Type B pancreatic cell (in vitro differentiated cells): ENCODE results near the gene ENTHD1. TPM values are rescaled to one million over a fixed set of nuclear protein-coding genes. Genes with fewer than 3 reads are reported as not detected.
A peak's percentile ranks its signal among the peaks of the same experiment; 100 is the strongest.

Source experiments
- DNase-seq: peaks from one replicate; pipeline ENCODE4 v3.0.0; 2021; ENCODE audit warnings: mixed read lengths; ENCODE audit not compliant: unreplicated experiment; ENCODE audit errors: extremely low spot score
- H3K27ac Mint-ChIP-seq: 2 replicates; pipeline ENCODE4 v1.8.0; 2021; ENCODE audit warnings: mild to moderate bottlenecking, mixed read lengths
- H3K27me3 Mint-ChIP-seq: 2 replicates; pipeline ENCODE4 v1.8.0; 2021; ENCODE audit warnings: mixed read lengths
- H3K36me3 Mint-ChIP-seq: 2 replicates; pipeline ENCODE4 v1.8.0; 2021; ENCODE audit warnings: mixed read lengths
- H3K4me1 Mint-ChIP-seq: one replicate; pipeline ENCODE4 v1.8.0; 2021; ENCODE audit warnings: mixed read lengths; ENCODE audit not compliant: unreplicated experiment
- H3K4me3 Mint-ChIP-seq: 2 replicates; pipeline ENCODE4 v1.8.0; 2021; ENCODE audit warnings: mild to moderate bottlenecking, mixed read lengths
- H3K9me3 Mint-ChIP-seq: 2 replicates; pipeline ENCODE4 v1.8.0; 2021; ENCODE audit warnings: mixed read lengths
- total RNA-seq: library from RNA; stranded (reverse); gene quantifications from 2 replicates; pipeline ENCODE4 v1.2.1, GENCODE V29; 2021; ENCODE audit warnings: low replicate concordance
- TF ChIP-seq, protein P1 (sequence below): fragments of 200-600 bp; sonication (generic); conservative IDR thresholded peaks from 2 replicates; pipeline ENCODE4 v1.5.0; 2021; ENCODE audit warnings: antibody characterized with exemption, mild to moderate bottlenecking

ENTHD1 gene
- total RNA-seq, 1 donor from 2014 or later = not detected

DNA sequence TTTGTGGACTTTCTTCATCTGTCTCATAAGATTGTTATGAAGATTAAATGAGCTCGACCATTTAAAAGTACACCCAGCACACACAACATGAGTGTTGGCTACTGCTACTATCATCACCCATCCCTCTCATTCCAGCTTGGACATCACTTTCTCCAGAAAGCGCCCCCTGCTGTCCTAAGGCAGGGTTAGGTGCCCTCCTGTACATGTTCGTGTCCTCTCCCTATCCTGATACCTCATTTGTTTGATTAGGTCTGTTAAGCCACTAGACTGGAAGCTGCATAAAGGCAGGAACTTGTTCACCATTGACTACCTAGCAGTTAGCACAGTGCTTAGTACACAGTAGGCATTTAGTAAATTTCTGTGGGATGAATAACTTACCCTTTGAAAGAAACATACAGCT is 85.5 kb downstream of the ENTHD1 start:
- TF ChIP-seq, protein P1, sequence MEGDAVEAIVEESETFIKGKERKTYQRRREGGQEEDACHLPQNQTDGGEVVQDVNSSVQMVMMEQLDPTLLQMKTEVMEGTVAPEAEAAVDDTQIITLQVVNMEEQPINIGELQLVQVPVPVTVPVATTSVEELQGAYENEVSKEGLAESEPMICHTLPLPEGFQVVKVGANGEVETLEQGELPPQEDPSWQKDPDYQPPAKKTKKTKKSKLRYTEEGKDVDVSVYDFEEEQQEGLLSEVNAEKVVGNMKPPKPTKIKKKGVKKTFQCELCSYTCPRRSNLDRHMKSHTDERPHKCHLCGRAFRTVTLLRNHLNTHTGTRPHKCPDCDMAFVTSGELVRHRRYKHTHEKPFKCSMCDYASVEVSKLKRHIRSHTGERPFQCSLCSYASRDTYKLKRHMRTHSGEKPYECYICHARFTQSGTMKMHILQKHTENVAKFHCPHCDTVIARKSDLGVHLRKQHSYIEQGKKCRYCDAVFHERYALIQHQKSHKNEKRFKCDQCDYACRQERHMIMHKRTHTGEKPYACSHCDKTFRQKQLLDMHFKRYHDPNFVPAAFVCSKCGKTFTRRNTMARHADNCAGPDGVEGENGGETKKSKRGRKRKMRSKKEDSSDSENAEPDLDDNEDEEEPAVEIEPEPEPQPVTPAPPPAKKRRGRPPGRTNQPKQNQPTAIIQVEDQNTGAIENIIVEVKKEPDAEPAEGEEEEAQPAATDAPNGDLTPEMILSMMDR = peak; percentile 61
- Mint-ChIP-seq H3K27ac (no peak overlapping the region), H3K27me3 (peaks cover 42% of the 10 kb centered on the region), H3K4me3 (no peak overlapping the region), H3K9me3 (no peaks in the 10 kb centered on the region), H3K36me3 (no peaks in the 10 kb centered on the region), H3K4me1 (no peaks in the 10 kb centered on the region)
- no peak for DNase-seq

DNA sequence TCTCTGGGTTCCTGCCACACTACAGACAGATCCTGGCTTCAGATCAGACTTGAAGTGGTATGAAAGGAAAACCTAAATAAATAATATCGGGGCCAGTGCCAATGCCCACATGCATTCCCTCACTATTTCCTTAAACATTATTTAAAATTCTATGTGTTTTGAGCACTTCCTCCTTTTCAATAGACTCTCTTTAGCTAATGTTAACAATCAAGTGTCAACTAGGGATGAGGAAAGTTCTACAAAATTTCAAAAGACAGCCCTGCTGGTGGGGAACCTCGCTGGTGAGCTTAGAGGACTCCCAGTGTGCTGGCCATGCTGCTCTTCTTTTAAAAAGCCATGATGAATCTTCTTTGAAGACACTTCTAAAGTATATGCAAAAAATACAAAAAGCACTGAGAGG is 87.5 kb downstream of the ENTHD1 start:
- H3K36me3 Mint-ChIP-seq = no peaks in the 10 kb centered on the region
- H3K4me1 Mint-ChIP-seq = peaks cover 4% of the 10 kb centered on the region
- no peaks in the 10 kb centered on the region for H3K9me3 Mint-ChIP-seq
- peaks cover 39% of the 10 kb centered on the region for H3K27me3 Mint-ChIP-seq
- TF ChIP-seq, protein P1 = no peak
- no peak overlapping the region for H3K27ac Mint-ChIP-seq
- H3K4me3 Mint-ChIP-seq = no peak overlapping the region
- DNase-seq = no peak

DNA sequence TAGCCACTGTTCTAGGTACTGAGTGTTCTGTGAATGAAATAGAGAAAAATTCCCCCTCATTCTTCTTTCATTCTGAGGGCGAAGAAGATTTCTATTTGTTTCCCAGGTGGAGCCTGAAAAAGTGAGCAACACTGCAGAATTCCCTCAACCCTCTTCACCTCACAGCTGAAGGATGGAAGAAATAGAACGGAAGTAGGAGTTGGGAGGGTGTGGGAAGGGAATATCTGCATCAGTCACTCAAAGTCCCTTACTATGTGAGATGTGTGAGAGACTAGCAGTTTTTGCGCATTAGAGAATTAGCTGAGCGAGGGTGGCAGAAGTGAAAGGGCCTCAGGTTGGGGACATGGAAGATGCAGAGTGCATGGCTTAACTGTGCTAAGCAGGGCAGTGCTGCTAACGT is 88.4 kb downstream of the ENTHD1 start:
- H3K36me3 Mint-ChIP-seq = no peaks in the 10 kb centered on the region
- H3K4me3 Mint-ChIP-seq = no peak overlapping the region
- TF ChIP-seq, protein P1 = no peak
- no peak overlapping the region for H3K27ac Mint-ChIP-seq
- peaks cover 39% of the 10 kb centered on the region for H3K27me3 Mint-ChIP-seq
- peaks cover 4% of the 10 kb centered on the region for H3K4me1 Mint-ChIP-seq
- no peak for DNase-seq
- no peaks in the 10 kb centered on the region for H3K9me3 Mint-ChIP-seq

DNA sequence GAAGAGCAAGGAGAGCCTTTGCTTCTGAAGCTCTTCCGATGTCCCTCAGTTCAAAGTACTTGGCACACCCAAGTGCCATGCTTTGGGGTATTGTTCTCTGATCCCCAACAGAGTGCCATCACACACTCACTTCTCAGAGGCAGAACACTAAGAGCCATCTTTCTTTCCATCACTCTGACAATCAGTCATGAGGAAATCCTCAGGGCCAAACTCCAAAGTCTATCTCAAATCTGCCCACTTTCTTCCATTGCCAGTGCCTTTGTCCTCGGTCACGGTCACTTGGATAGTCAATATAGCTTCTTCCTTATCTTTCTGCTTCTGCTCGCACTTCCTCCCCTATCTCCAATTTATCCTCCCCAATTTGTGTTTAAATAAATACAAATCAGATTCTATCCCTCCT is 90.9 kb downstream of the ENTHD1 start:
- H3K9me3 Mint-ChIP-seq = peaks cover 6% of the 10 kb centered on the region
- H3K27me3 Mint-ChIP-seq = peaks cover 33% of the 10 kb centered on the region
- no peak overlapping the region for H3K27ac Mint-ChIP-seq
- TF ChIP-seq, protein P1 = no peak
- peaks cover 4% of the 10 kb centered on the region for H3K4me1 Mint-ChIP-seq
- no peak overlapping the region for H3K4me3 Mint-ChIP-seq
- no peak for DNase-seq
- no peaks in the 10 kb centered on the region for H3K36me3 Mint-ChIP-seq

DNA sequence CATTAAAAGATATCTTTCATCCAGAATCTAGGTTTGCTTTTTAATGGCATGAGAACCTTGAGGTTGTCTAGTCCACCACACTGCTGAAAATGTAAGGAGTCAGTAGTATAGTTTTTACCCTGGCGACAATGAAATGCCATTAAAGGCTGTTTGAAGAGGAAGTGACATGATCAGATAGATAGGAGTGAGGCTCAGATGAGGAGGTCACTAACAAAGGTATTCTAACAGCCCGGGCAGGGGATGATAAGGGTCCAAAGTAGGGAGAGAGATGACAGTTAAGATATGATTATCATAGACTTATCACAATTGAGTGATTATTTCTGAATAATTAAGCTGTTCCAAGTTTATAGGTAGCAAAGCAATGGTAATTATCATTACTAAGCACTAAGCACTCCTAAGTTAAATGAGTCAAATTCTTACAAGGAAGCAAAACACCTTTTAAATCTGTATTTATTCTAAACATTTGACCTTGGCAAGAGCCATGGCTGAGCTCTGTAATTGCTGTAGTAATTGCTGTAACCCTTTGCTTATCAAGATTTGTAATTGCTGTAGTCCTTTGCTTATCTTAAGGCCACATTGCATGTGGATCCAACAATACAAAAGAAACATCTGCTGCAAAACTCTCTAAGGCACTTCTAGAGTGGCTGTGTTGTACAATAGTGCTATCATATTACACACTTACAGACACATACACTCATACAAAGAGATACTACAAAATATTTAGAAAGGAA is 92.6 kb downstream of the ENTHD1 start:
- TF ChIP-seq, protein P1 = no peak
- peaks cover 21% of the 10 kb centered on the region for H3K27me3 Mint-ChIP-seq

More for the DNA sequence above, 92.6 kb downstream of the ENTHD1 start:
- Mint-ChIP-seq H3K4me3 (no peak overlapping the region), H3K4me1 (peaks cover 4% of the 10 kb centered on the region), H3K9me3 (peaks cover 12% of the 10 kb centered on the region), H3K36me3 (no peaks in the 10 kb centered on the region), H3K27ac (no peak overlapping the region)
- no peak for DNase-seq
